K562 (cell line): ENCODE measurements around the gene NYAP1. TPM values are rescaled to one million over a fixed set of nuclear protein-coding genes. Genes with fewer than 3 reads are reported as not detected.
A peak's percentile ranks its signal among the peaks of the same experiment; 100 is the strongest.

ENCODE experiments used
- EHMT2 ChIP-seq: fragments of 450-650 bp; IDR thresholded peaks from 2 replicates; pipeline ENCODE4 v1.6.1; 2018; ENCODE audit warnings: antibody characterized with exemption
- GABPA ChIP-seq: fragments of 200-800 bp; sonication (Bioruptor generic); conservative IDR thresholded peaks from 2 replicates; pipeline ENCODE4 v1.6.1; 2016; ENCODE audit warnings: low read depth, missing genetic modification characterization, missing compliant biosample characterization
- HNRNPL ChIP-seq: fragments of 200-400 bp; formaldehyde crosslinking; IDR thresholded peaks from 2 replicates; pipeline ENCODE4 v1.6.1; 2017; ENCODE audit warnings: low read depth, mild to moderate bottlenecking, low read length
- KLF10 ChIP-seq: fragments of 250-450 bp; sonication (Bioruptor Pico); IDR thresholded peaks from 2 replicates; pipeline ENCODE4 v1.6.1; 2021; ENCODE audit warnings: matching md5 sums
- NEUROD1 ChIP-seq: fragments of 150-350 bp; IDR thresholded peaks from 2 replicates; pipeline ENCODE4 v1.6.1; 2014; ENCODE audit warnings: borderline replicate concordance, low read length, low read depth; ENCODE audit not compliant: partially characterized antibody
- PRPF4 ChIP-seq: fragments of 200-400 bp; formaldehyde crosslinking; IDR thresholded peaks from one replicate; pipeline ENCODE4 v1.6.1; 2017; ENCODE audit warnings: low read length, low read depth, mild to moderate bottlenecking; ENCODE audit not compliant: insufficient read depth, poor library complexity, severe bottlenecking
- RFX1 ChIP-seq: fragments of 450-650 bp; IDR thresholded peaks from 2 replicates; pipeline ENCODE4 v1.6.1; 2016; ENCODE audit warnings: mild to moderate bottlenecking, moderate library complexity
- SETDB1 ChIP-seq: IDR thresholded peaks from one replicate; pipeline ENCODE4 v1.6.1; 2012; ENCODE audit warnings: low read length, control low read depth, inconsistent platforms
- SNRNP70 ChIP-seq: fragments of 200-400 bp; formaldehyde crosslinking; optimal IDR thresholded peaks from 2 replicates; pipeline ENCODE3; 2017; ENCODE audit warnings: low read depth, low read length
- WHSC1 ChIP-seq: IDR thresholded peaks from one replicate; pipeline ENCODE4 v1.6.1; 2012; ENCODE audit warnings: low read length, control low read depth, inconsistent platforms
- ZBTB40 ChIP-seq, 2 experiments: fragments of 450-650 bp in 1 of 2; sonication (generic) in 1 of 2; formaldehyde crosslinking in 1 of 2; IDR thresholded peaks; 2 replicates each; pipeline versions ENCODE4 v1.7.1 to v1.9.0; 2016 to 2022; ENCODE audit warnings: inconsistent platforms in 1 of 2, mild to moderate bottlenecking in 1 of 2, missing genetic modification reagents in 1 of 2
- ZBTB9 ChIP-seq: fragments of 450-650 bp; formaldehyde crosslinking; IDR thresholded peaks from 2 replicates; pipeline ENCODE4 v1.4.0; 2020; ENCODE audit warnings: mild to moderate bottlenecking, moderate library complexity
- ZNF445 ChIP-seq: fragments of 250-450 bp; sonication (Bioruptor Pico); IDR thresholded peaks from 2 replicates; pipeline ENCODE4 v1.4.0; 2020; ENCODE audit warnings: low read depth, mild to moderate bottlenecking, moderate library complexity
- polyA plus RNA-seq, 8 experiments: library from polyadenylated mRNA; depleted of rRNA in 4 of 8; stranded (reverse) in 5 of 8; unstranded in 3 of 8; fragments of >200 nt; fragmentation: Nextera tagmentation in 2 of 8; fragmentation: Illumina TruSeq in 1 of 8; extraction: Ambion mirVana in 2 of 8; extraction: Trizol in 1 of 8; gene quantifications; 2 replicates each; pipeline versions ENCODE4 v1.2.1 to v1.2.3, GENCODE V29; 2011 to 2014; ENCODE audit warnings: inconsistent platforms in 1 of 8, missing spikeins in 1 of 8
- total RNA-seq, 7 experiments: library from RNA; depleted of rRNA in 6 of 7; stranded (reverse); fragments of >200 nt in 6 of 7; fragmentation: Illumina TruSeq in 2 of 7; extraction: Trizol in 2 of 7; gene quantifications; 2 replicates each; pipeline versions ENCODE4 v1.2.1 to v1.2.3, GENCODE V29; 2011 to 2021; ENCODE audit warnings: low replicate concordance in 1 of 7

The NYAP1 gene
- total and polyA plus RNA-seq, 9 of the 15 experiments (the other 6 are each of a cell fraction or from before 2014, with no cell fraction given), result 0.11 to 0.88 (median 0.22) TPM; not detected in 2

GRCh38 chr7:100506356-100506923, 22.7 kb downstream of the NYAP1 start (continued):
- peak; percentile 52; the same call in 1 of the 2 replicates for TF ChIP-seq ZBTB40 (IDR thresholded peaks at IDR 0.05)
- TF ChIP-seq ZBTB40 (CRISPR knock-in tag; IDR thresholded peaks at IDR 0.05), result no peak
- no peak for TF ChIP-seq EHMT2
- no peak for TF ChIP-seq KLF10
- peak; percentile 100 for TF ChIP-seq RFX1
- TF ChIP-seq ZNF445 (CRISPR knock-in tag), result no peak
- TF ChIP-seq WHSC1, result no peak
- TF ChIP-seq GABPA (tag), result peak; percentile 35; the same call in 1 of the 2 replicates
- no peak for TF ChIP-seq SNRNP70
- no peak for TF ChIP-seq ZBTB9 (CRISPR knock-in tag)
- no peak for TF ChIP-seq PRPF4
- 0 out of 2 replicates have a peak, but pooled peaks have one; percentile 22 for TF ChIP-seq HNRNPL
- TF ChIP-seq NEUROD1, result peak; percentile 88
- TF ChIP-seq SETDB1, result no peak
